H1 (cell line): Measurements from ENCODE around the gene NECTIN1. TPM values are rescaled to one million over a fixed set of nuclear protein-coding genes. Genes with fewer than 3 reads are reported as not detected.

Source experiments
- JUN ChIP-seq: IDR thresholded peaks from 2 replicates; pipeline ENCODE4 v1.6.1; 2011; ENCODE audit warnings: low read depth, mild to moderate bottlenecking, improper control_type of control experiment, low read length
- polyA plus RNA-seq, 7 experiments: library from polyadenylated mRNA; depleted of rRNA in 3 of 7; stranded (reverse) in 5 of 7; unstranded in 2 of 7; fragments of >200 nt in 5 of 7; fragments of 200-250 nt in 2 of 7; gene quantifications; 1 replicate in 5 of 7; 2 replicates in 1 of 7; 4 replicates in 1 of 7; pipeline versions ENCODE4 v1.2.1 to v1.2.3, GENCODE V29; 2011 to 2013; ENCODE audit warnings: missing spikeins in 2 of 7, mixed read lengths in 2 of 7
- total RNA-seq: library from RNA; stranded (reverse); fragmentation: NEBNext Ultra II Directional; extraction: Animal tissue kit (Norgen Biotek cat#: 25700); gene quantifications from 2 replicates; pipeline ENCODE4 v1.2.1, GENCODE V29; 2021

NECTIN1 gene
- total and polyA plus RNA-seq, 2 of the 8 experiments (the other 6 are each of a cell fraction or from before 2014, with no cell fraction given): 43.2 to 97.7 TPM

DNA sequence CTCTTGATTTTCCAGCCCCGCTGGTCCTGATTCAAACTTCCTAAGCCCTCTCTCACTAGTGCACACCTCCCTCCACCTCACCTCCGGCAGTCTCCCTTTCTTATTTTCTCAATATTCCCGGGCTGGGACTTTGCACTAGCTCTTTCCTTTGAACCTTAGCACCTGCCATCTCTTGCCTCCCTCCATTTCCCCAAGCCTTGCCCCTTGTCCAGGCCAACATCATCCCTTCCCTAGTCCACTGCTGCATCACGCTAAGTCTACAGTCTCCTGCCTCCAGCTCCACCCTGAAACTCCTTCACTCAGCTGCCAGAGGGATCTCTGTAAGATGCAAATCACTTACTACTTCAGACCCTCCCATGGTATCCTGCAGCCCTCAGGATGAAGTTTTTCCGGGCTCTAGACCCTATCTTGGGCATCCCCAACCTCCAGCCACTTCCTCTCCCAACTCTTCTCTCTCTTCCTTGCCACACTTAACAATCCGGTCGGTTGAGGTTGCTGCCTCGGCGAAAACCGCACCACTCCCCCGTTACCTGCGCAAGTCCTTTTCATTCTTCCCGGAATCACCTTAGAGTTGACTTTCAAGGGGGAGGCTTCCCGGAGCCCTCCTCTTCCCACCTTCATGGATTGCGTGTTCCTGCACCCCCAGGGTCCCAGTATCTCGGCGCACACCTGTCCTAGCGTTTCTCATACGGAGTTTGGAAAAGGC lies 42.7 kb downstream of the NECTIN1 start (continued):
- TF ChIP-seq JUN: no peak
